ENCODE data around the gene MAB21L4.

MAB21L4 gene

DNA sequence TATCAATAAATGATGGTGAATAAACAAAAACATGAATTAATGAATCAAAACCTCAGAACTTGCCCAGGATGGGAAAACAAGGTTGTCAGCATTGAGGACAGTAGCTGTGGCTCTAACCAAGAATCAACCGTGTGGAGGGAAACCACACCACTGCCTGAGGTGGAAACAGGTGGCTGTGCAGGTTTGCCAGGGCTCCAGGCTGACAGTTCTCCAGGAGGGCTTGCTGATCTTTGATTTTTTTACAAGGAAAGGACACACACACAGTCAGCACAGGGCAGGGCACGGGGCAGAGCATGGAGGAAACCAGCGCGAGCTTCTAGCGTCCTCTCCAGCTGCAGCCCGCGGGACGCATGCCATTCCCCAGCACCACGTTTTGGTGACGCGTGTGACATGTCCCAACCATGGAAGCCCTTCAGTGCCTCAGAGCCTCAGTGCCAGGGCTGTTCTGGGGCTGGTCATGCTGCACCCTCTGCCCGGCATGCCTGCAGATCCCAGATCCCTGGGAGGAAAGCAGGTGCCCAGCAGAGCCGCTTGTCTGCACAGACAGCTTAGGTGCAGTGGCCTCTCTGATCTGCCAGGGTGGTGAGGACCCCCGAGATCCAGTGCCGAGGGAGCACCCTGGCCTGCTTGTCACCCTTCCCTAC is 43.2 kb downstream of the MAB21L4 start:
- Histone ChIP-seq H3K4me1 (ENCODE audit: control insufficient read depth, insufficient read depth, low read depth, low read length) (peaks cover 3% of the 10 kb centered on the region), H2AK5ac (ENCODE audit: low read length, severe bottlenecking) (no peak overlapping the region), H3K4ac (ENCODE audit: low read depth in 1 of 2, low read length in 2 of 2) (no peak overlapping the region), H3K36me3 (ENCODE audit: control insufficient read depth in 1 of 2, insufficient read depth in 2 of 2, low read depth in 1 of 2, low read length in 2 of 2) (no peaks in the 10 kb centered on the region), H2BK12ac (ENCODE audit: low read length in 2 of 2) (no peak overlapping the region), H3K18ac (ENCODE audit: low read depth in 1 of 2, low read length in 2 of 2) (no peak overlapping the region), H4K8ac (ENCODE audit: low read length) (no peak overlapping the region), H3K4me2 (ENCODE audit: low read length, poor library complexity, severe bottlenecking) (no peak overlapping the region), H3K27ac (ENCODE audit: low read length, poor library complexity, severe bottlenecking) (no peak overlapping the region), H3K9ac (ENCODE audit: low read length) (no peak overlapping the region), H2BK120ac (ENCODE audit: low read depth, low read length) (no peak overlapping the region), H3K14ac (ENCODE audit: low read length in 2 of 2) (no peak overlapping the region), H3K9me3 (ENCODE audit: control insufficient read depth, low read length) (peaks cover 13% of the 10 kb centered on the region), H4K91ac (ENCODE audit: low read length) (no peak overlapping the region), H2BK15ac (ENCODE audit: low read depth, poor library complexity, severe bottlenecking) (no peak overlapping the region), H2BK5ac (ENCODE audit: low read depth, low read length, poor library complexity, severe bottlenecking) (no peak overlapping the region), H2AFZ (ENCODE audit: low read depth, low read length) (no peak overlapping the region), H3K27me3 (ENCODE audit: control insufficient read depth in 1 of 2, insufficient read depth in 1 of 2, low read length in 2 of 2) (peaks cover 10 to 36% of the 10 kb centered on the region in 2 experiments), H3K4me3 (ENCODE audit: insufficient read depth in 1 of 2, low read depth in 1 of 2, low read length in 2 of 2) (no peak overlapping the region), H3K23ac (ENCODE audit: low read length in 2 of 2) (no peak overlapping the region), H3K79me1 (replicated peaks; ENCODE audit: low read length, poor library complexity, severe bottlenecking) (no peaks in the 10 kb centered on the region)
- WGBS = 89% methylated on average over 15 of the region's 15 CpGs
- DNase-seq = no peak

DNA sequence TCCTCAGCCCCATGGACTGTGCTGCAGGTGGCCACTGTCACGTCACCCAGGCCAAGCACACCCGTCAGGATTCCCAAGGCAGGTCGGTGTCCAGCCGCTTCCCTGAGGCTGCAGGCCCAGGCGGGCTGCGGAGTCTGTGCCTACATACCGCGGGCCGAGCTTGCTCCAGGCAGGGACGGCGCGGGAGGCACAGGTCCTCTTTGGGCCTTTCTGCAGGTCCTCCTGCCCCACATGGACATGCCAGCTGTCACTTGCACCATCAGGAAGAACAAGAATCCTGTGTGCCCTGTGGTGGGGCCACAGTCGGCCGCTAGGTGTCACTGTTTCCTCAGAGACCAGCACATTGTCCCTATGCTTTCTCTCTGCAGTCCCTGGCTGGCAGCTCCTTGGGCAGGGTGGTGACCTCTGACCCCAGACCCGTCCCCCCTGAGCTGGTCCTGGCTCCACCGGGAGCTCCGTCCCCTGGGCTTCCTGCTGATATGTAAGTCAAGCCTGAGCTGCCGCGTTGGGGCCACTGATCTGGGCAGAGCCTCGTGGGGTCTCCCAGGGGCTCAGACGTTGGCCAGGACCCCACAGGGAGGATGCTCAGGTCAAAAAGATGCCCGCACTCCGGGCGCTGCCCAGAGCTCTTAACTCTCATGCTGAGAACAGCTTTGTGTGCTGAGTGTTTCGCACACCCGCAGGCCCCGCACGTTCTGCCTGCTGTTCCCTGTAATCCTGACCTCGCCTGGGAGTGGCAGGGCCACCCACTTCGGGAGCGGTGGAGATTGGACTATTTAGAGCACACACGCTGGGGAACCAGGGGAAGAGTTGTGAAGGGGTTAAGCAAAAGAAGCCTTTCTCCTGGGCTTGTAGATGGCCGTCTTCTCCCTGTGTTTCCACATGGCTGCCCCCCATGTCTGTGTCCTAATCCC is 44.6 kb downstream of the MAB21L4 start:
- Histone ChIP-seq H3K79me1 (replicated peaks; ENCODE audit: low read length, poor library complexity, severe bottlenecking) (no peaks in the 10 kb centered on the region), H3K36me3 (ENCODE audit: control insufficient read depth in 1 of 2, insufficient read depth in 2 of 2, low read depth in 1 of 2, low read length in 2 of 2) (no peaks in the 10 kb centered on the region), H2BK12ac (ENCODE audit: low read length in 2 of 2) (no peak overlapping the region), H3K27me3 (ENCODE audit: control insufficient read depth in 1 of 2, insufficient read depth in 1 of 2, low read length in 2 of 2) (peaks cover 10 to 34% of the 10 kb centered on the region in 2 experiments), H3K4ac (ENCODE audit: low read depth in 1 of 2, low read length in 2 of 2) (no peak overlapping the region), H2BK15ac (ENCODE audit: low read depth, poor library complexity, severe bottlenecking) (no peak overlapping the region), H3K18ac (ENCODE audit: low read depth in 1 of 2, low read length in 2 of 2) (no peak overlapping the region), H2AK5ac (ENCODE audit: low read length, severe bottlenecking) (no peak overlapping the region), H3K27ac (ENCODE audit: low read length, poor library complexity, severe bottlenecking) (no peak overlapping the region), H3K4me2 (ENCODE audit: low read length, poor library complexity, severe bottlenecking) (no peak overlapping the region), H3K9ac (ENCODE audit: low read length) (no peak overlapping the region), H3K4me3 (ENCODE audit: insufficient read depth in 1 of 2, low read depth in 1 of 2, low read length in 2 of 2) (no peak overlapping the region), H3K9me3 (ENCODE audit: control insufficient read depth, low read length) (peaks cover 13% of the 10 kb centered on the region), H4K8ac (ENCODE audit: low read length) (no peak overlapping the region), H2AFZ (ENCODE audit: low read depth, low read length) (no peak overlapping the region), H4K91ac (ENCODE audit: low read length) (no peak overlapping the region), H3K14ac (ENCODE audit: low read length in 2 of 2) (no peak overlapping the region), H3K4me1 (ENCODE audit: control insufficient read depth, insufficient read depth, low read depth, low read length) (no peaks in the 10 kb centered on the region), H2BK5ac (ENCODE audit: low read depth, low read length, poor library complexity, severe bottlenecking) (no peak overlapping the region), H3K23ac (ENCODE audit: low read length in 2 of 2) (no peak overlapping the region), H2BK120ac (ENCODE audit: low read depth, low read length) (no peak overlapping the region)
- peak; percentile 73 for DNase-seq
- 47% methylated on average over 33 of the region's 33 CpGs for WGBS

DNA sequence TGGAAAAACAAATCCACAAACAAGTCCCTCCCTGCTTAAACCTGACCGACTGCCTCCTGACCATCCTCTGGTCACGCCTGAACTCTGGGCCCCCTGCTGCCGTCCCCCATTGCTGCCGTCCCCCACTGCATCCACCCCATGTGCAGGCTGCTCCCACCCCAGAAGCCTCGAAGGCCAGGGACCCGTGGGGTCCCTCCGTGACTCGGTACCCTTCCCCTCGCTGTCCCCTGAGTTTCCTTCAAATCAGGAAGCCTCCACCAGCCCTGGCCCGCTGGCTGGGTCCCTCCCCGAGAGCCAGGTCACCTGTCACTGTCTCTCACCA is 45.2 kb downstream of the MAB21L4 start:
- no peak for DNase-seq
- Histone ChIP-seq H3K18ac (ENCODE audit: low read depth in 1 of 2, low read length in 2 of 2) (no peak overlapping the region), H3K9me3 (ENCODE audit: control insufficient read depth, low read length) (peaks cover 13% of the 10 kb centered on the region), H3K4ac (ENCODE audit: low read depth in 1 of 2, low read length in 2 of 2) (no peak overlapping the region), H3K36me3 (ENCODE audit: control insufficient read depth in 1 of 2, insufficient read depth in 2 of 2, low read depth in 1 of 2, low read length in 2 of 2) (no peaks in the 10 kb centered on the region), H2BK120ac (ENCODE audit: low read depth, low read length) (no peak overlapping the region), H2AFZ (ENCODE audit: low read depth, low read length) (no peak overlapping the region), H3K79me1 (replicated peaks; ENCODE audit: low read length, poor library complexity, severe bottlenecking) (no peaks in the 10 kb centered on the region), H2BK5ac (ENCODE audit: low read depth, low read length, poor library complexity, severe bottlenecking) (no peak overlapping the region), H3K4me2 (ENCODE audit: low read length, poor library complexity, severe bottlenecking) (no peak overlapping the region), H3K4me1 (ENCODE audit: control insufficient read depth, insufficient read depth, low read depth, low read length) (no peaks in the 10 kb centered on the region), H2BK12ac (ENCODE audit: low read length in 2 of 2) (no peak overlapping the region), H3K4me3 (ENCODE audit: insufficient read depth in 1 of 2, low read depth in 1 of 2, low read length in 2 of 2) (no peak overlapping the region), H2AK5ac (ENCODE audit: low read length, severe bottlenecking) (no peak overlapping the region), H4K91ac (ENCODE audit: low read length) (no peak overlapping the region), H3K27ac (ENCODE audit: low read length, poor library complexity, severe bottlenecking) (no peak overlapping the region), H2BK15ac (ENCODE audit: low read depth, poor library complexity, severe bottlenecking) (no peak overlapping the region), H3K14ac (ENCODE audit: low read length in 2 of 2) (no peak overlapping the region), H3K9ac (ENCODE audit: low read length) (no peak overlapping the region), H3K23ac (ENCODE audit: low read length in 2 of 2) (no peak overlapping the region), H4K8ac (ENCODE audit: low read length) (no peak overlapping the region), H3K27me3 (ENCODE audit: control insufficient read depth in 1 of 2, insufficient read depth in 1 of 2, low read length in 2 of 2) (peaks cover 13 to 35% of the 10 kb centered on the region in 2 experiments)
- WGBS = 77% methylated on average over 11 of the region's 11 CpGs

DNA sequence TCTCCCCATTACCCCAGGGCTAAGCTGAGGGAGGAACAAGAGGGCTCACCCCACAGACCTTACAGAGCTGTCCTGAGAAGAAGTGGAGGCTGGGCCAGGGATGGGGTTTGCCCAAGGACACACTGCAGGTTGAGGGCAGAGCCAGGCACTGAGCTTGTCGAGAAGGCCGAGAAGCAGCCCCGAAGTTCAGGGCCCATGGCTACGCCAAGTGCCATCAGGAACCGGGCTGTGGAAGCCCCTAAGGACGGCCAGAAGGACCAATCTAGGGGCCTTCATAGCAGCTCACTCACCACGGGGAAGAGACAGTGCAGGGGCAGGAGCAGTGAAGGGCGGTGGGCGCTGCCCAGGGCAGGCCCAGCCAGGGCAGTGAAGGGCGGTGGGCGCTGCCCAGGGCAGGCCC is 45.9 kb downstream of the MAB21L4 start:
- no peak overlapping the region for H2BK15ac ChIP-seq (ENCODE audit: low read depth, poor library complexity, severe bottlenecking)
- DNase-seq = no peak
- peaks cover 16 to 42% of the 10 kb centered on the region in 2 experiments for H3K27me3 ChIP-seq (ENCODE audit: control insufficient read depth in 1 of 2, insufficient read depth in 1 of 2, low read length in 2 of 2)
- H3K27ac ChIP-seq (ENCODE audit: low read length, poor library complexity, severe bottlenecking) = no peak overlapping the region
- H2AFZ ChIP-seq (ENCODE audit: low read depth, low read length) = no peak overlapping the region
- H3K36me3 ChIP-seq (ENCODE audit: control insufficient read depth in 1 of 2, insufficient read depth in 2 of 2, low read depth in 1 of 2, low read length in 2 of 2) = no peaks in the 10 kb centered on the region
- H3K9me3 ChIP-seq (ENCODE audit: control insufficient read depth, low read length) = peaks cover 11% of the 10 kb centered on the region
- no peak overlapping the region for H3K23ac ChIP-seq (ENCODE audit: low read length in 2 of 2)
- H3K4me3 ChIP-seq (ENCODE audit: insufficient read depth in 1 of 2, low read depth in 1 of 2, low read length in 2 of 2) = no peak overlapping the region
- H3K4me2 ChIP-seq (ENCODE audit: low read length, poor library complexity, severe bottlenecking) = no peak overlapping the region
- 84% methylated on average over 11 of the region's 11 CpGs for WGBS
- no peak overlapping the region for H2BK12ac ChIP-seq (ENCODE audit: low read length in 2 of 2)
- no peak overlapping the region for H4K8ac ChIP-seq (ENCODE audit: low read length)
- H3K79me1 ChIP-seq (replicated peaks; ENCODE audit: low read length, poor library complexity, severe bottlenecking) = no peaks in the 10 kb centered on the region
- H4K91ac ChIP-seq (ENCODE audit: low read length) = no peak overlapping the region
- no peak overlapping the region for H3K9ac ChIP-seq (ENCODE audit: low read length)
- H3K4me1 ChIP-seq (ENCODE audit: control insufficient read depth, insufficient read depth, low read depth, low read length) = no peaks in the 10 kb centered on the region
- no peak overlapping the region for H2BK120ac ChIP-seq (ENCODE audit: low read depth, low read length)
- no peak overlapping the region for H3K18ac ChIP-seq (ENCODE audit: low read depth in 1 of 2, low read length in 2 of 2)
- H2BK5ac ChIP-seq (ENCODE audit: low read depth, low read length, poor library complexity, severe bottlenecking) = no peak overlapping the region
- H3K4ac ChIP-seq (ENCODE audit: low read depth in 1 of 2, low read length in 2 of 2) = no peak overlapping the region
- H3K14ac ChIP-seq (ENCODE audit: low read length in 2 of 2) = no peak overlapping the region
- H2AK5ac ChIP-seq (ENCODE audit: low read length, severe bottlenecking) = no peak overlapping the region
